OCI-LY3 (cell line): ENCODE results near the gene TMEM150B.

Experiments used
- H2AFZ ChIP-seq: fragments of 200-600, 300-600 bp; shearing (Covaris generic); 2 replicates; pipeline ENCODE4 v1.6.0; 2014; ENCODE audit warnings: antibody characterized with exemption, low read depth, low read length
- H3K27ac ChIP-seq: fragments of 200-600, 300-600 bp; sonication (generic); 2 replicates; pipeline ENCODE4 v1.5.1; 2014; ENCODE audit warnings: mild to moderate bottlenecking, low read length, moderate library complexity, mixed read lengths
- H3K27me3 ChIP-seq: fragments of 200-600, 300-600 bp; sonication (generic); 2 replicates; pipeline ENCODE4 v1.6.1; 2014; ENCODE audit warnings: low read depth, low read length, mixed read lengths
- H3K36me3 ChIP-seq: fragments of 200-600, 300-600 bp; sonication (generic); replicated peaks from 2 replicates; pipeline ENCODE3; 2014; ENCODE audit warnings: low read depth, low read length, mixed read lengths
- H3K4me1 ChIP-seq: fragments of 300-600, 200-600 bp; sonication (generic); 2 replicates; pipeline ENCODE4 v1.6.1; 2014; ENCODE audit warnings: low read length, mixed read lengths
- H3K4me2 ChIP-seq: fragments of 200-600, 300-600 bp; sonication (generic); 2 replicates; pipeline ENCODE4 v1.6.1; 2014; ENCODE audit warnings: low read length, mixed read lengths
- H3K4me3 ChIP-seq: fragments of 300-600, 200-600 bp; sonication (generic); 2 replicates; pipeline ENCODE4 v1.5.1; 2014; ENCODE audit warnings: antibody characterized with exemption, mild to moderate bottlenecking, low read length, moderate library complexity
- H3K79me2 ChIP-seq: fragments of 300-600, 200-600 bp; shearing (Covaris generic); 2 replicates; pipeline ENCODE4 v1.6.1; 2014; ENCODE audit warnings: mild to moderate bottlenecking, low read length, mixed read lengths
- H3K9ac ChIP-seq: fragments of 300-600, 200-600 bp; shearing (Covaris generic); 2 replicates; pipeline ENCODE4 v1.6.0; 2014; ENCODE audit warnings: mild to moderate bottlenecking, low read length, moderate library complexity
- H3K9me3 ChIP-seq: fragments of 200-600, 300-600 bp; shearing (Covaris generic); 2 replicates; pipeline ENCODE4 v1.6.1; 2014; ENCODE audit warnings: low read length, mixed read lengths; ENCODE audit not compliant: insufficient read depth
- H4K20me1 ChIP-seq: fragments of 200-600, 300-600 bp; sonication (generic); 2 replicates; pipeline ENCODE4 v1.6.1; 2016; ENCODE audit warnings: low read length, mixed read lengths; ENCODE audit not compliant: insufficient read depth
- CTCF ChIP-seq: fragments of 200-600, 300-600 bp; sonication (generic); IDR thresholded peaks from 2 replicates; pipeline ENCODE4 v1.5.1; 2014; ENCODE audit warnings: antibody characterized with exemption, low read length, low read depth
- EZH2phosphoT487 ChIP-seq: fragments of 200-600 bp; shearing (Covaris generic); IDR thresholded peaks from 2 replicates; pipeline ENCODE4 v1.6.1; 2018; ENCODE audit warnings: antibody characterized with exemption, mixed run types, low read depth

The TMEM150B gene

GRCh38 chr19:55325172-55325571 lies at the start of gene TMEM150B:
TSS of gene TMEM150B (minus strand) at chr19:55325341. CDS start at chr19:55321036, 4,305 bp downstream.
- H3K4me2 ChIP-seq: no peak within 1 kb of the TSS
- H4K20me1 ChIP-seq: no peaks in the 10 kb centered on the region
- H3K4me3 ChIP-seq: no peak within 1 kb of the TSS
- no peaks in the 10 kb centered on the region for H3K27me3 ChIP-seq
- TF ChIP-seq CTCF (no peak), EZH2phosphoT487 (no peak)
- H3K9ac ChIP-seq: no peak within 1 kb of the TSS
- H3K9me3 ChIP-seq: no peaks in the 10 kb centered on the region
- peak within 1 kb of the TSS; percentile 67; the same call in 1 of the 2 replicates for H2AFZ ChIP-seq
- no peak within 1 kb of the TSS for H3K27ac ChIP-seq
- peaks cover 6% of the 10 kb centered on the region; the same call in 1 of the 2 replicates for H3K4me1 ChIP-seq
- no peaks in the 10 kb centered on the region for H3K79me2 ChIP-seq
- H3K36me3 ChIP-seq: no peaks in the 10 kb centered on the region

- H3K4me3 ChIP-seq: no peak overlapping the region
Observed at GRCh38 chr19:55373993-55374757, 49.0 kb upstream of the TMEM150B start.

GRCh38 chr19:55373306-55373992 lies 48.3 kb upstream of the TMEM150B start:
- Histone ChIP-seq H3K4me3 (no peak overlapping the region), H2AFZ (peak overlapping the region; percentile 58; the same call in 1 of the 2 replicates), H3K27me3 (peaks cover 21% of the 10 kb centered on the region), H3K9ac (no peak overlapping the region), H3K36me3 (no peaks in the 10 kb centered on the region), H4K20me1 (no peaks in the 10 kb centered on the region), H3K4me2 (no peak overlapping the region), H3K79me2 (no peaks in the 10 kb centered on the region), H3K27ac (no peak overlapping the region), H3K9me3 (no peaks in the 10 kb centered on the region), H3K4me1 (peaks cover 11% of the 10 kb centered on the region)
- no peak for TF ChIP-seq EZH2phosphoT487
- no peak for TF ChIP-seq CTCF

More at GRCh38 chr19:55373993-55374757, 49.0 kb upstream of the TMEM150B start:
- H4K20me1 ChIP-seq: no peaks in the 10 kb centered on the region
- peaks cover 11% of the 10 kb centered on the region for H3K4me1 ChIP-seq
- no peak overlapping the region for H3K9ac ChIP-seq
- no peak overlapping the region for H3K4me2 ChIP-seq
- no peak for TF ChIP-seq CTCF
- no peak for TF ChIP-seq EZH2phosphoT487
- H3K27ac ChIP-seq: no peak overlapping the region
- no peaks in the 10 kb centered on the region for H3K79me2 ChIP-seq
- H3K9me3 ChIP-seq: no peaks in the 10 kb centered on the region
- no peak overlapping the region for H2AFZ ChIP-seq
- H3K36me3 ChIP-seq: no peaks in the 10 kb centered on the region
- H3K27me3 ChIP-seq: peaks cover 21% of the 10 kb centered on the region
